PC-3 (cell line): Measurements from ENCODE around the gene MAST2.

Experiments
- EZH2 ChIP-seq: fragments of 300-600 bp; sonication (generic); IDR thresholded peaks from one replicate; pipeline ENCODE4 v1.6.1; 2017; ENCODE audit warnings: antibody characterized with exemption, mild to moderate bottlenecking, low read length; ENCODE audit not compliant: unreplicated experiment
- EZH2phosphoT487 ChIP-seq: fragments of 300-600 bp; sonication (generic); IDR thresholded peaks from 2 replicates; pipeline ENCODE4 v1.6.1; 2018; ENCODE audit warnings: mild to moderate bottlenecking, antibody characterized with exemption, low read length, borderline replicate concordance
- TF ChIP-seq, protein P1 (sequence below): fragments of 300-600 bp; sonication (generic); conservative IDR thresholded peaks from 2 replicates; pipeline ENCODE4 v1.5.1; 2017; ENCODE audit warnings: antibody characterized with exemption, low read depth, mild to moderate bottlenecking, low read length

DNA sequence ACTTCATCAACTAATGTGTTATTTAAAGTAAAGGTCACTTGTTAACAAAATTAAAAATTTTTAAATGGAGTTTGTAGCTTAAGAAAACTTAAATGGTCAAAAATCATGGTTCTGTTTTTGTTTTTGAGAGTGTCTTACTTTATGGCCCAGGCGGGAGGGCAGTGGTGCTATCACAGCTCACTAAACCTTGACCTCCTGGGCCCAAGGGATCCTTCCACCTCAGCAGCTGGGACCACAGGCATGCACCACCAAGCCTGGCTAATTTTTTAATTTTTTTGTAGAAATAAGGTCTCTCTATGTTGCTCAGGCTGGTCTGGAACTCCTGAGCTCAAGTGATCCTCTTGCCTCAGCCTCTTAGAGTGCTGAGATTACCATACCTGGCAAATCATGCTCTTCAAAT is 111.4 kb downstream of the MAST2 start:
- TF ChIP-seq, protein P1, sequence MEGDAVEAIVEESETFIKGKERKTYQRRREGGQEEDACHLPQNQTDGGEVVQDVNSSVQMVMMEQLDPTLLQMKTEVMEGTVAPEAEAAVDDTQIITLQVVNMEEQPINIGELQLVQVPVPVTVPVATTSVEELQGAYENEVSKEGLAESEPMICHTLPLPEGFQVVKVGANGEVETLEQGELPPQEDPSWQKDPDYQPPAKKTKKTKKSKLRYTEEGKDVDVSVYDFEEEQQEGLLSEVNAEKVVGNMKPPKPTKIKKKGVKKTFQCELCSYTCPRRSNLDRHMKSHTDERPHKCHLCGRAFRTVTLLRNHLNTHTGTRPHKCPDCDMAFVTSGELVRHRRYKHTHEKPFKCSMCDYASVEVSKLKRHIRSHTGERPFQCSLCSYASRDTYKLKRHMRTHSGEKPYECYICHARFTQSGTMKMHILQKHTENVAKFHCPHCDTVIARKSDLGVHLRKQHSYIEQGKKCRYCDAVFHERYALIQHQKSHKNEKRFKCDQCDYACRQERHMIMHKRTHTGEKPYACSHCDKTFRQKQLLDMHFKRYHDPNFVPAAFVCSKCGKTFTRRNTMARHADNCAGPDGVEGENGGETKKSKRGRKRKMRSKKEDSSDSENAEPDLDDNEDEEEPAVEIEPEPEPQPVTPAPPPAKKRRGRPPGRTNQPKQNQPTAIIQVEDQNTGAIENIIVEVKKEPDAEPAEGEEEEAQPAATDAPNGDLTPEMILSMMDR = no peak
- no peak for TF ChIP-seq EZH2
- TF ChIP-seq EZH2phosphoT487 = no peak
